ENCODE data around the gene KCNMA1.

The KCNMA1 gene

DNA sequence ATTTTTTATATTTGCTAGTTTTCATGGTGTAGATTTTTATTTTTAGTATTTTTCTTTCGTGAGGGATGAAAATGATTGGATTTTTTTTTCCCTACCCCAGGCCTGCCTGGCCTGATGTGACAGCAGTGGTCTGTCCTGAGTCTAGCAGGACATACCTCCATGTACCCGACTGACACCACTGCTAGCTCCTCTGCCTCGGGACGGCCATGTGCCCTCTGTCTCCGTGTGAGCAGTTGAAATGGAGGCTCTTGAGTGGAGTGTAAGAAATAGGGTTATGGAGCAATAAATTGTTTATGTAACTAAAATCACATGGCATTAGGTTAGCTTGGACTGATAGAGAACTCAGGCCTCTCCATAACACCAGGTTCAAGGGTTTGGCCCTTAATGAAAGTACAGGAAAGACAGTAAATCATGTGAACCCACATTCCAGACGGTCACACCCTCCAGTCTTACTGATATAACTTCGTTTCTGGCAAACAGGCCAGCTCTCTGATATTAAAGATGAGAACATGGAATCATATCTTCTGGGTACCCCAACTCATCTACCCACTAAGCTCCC is 734.1 kb downstream of the KCNMA1 start:
- Mint-ChIP-seq H3K4me1 (ENCODE audit: low read depth) (no peaks in the 10 kb centered on the region), H3K4me3 (no peak overlapping the region), H3K36me3 (ENCODE audit: low read depth) (no peaks in the 10 kb centered on the region), H3K9me3 (no peaks in the 10 kb centered on the region), H3K27me3 (no peaks in the 10 kb centered on the region), H3K27ac (no peak overlapping the region)

DNA sequence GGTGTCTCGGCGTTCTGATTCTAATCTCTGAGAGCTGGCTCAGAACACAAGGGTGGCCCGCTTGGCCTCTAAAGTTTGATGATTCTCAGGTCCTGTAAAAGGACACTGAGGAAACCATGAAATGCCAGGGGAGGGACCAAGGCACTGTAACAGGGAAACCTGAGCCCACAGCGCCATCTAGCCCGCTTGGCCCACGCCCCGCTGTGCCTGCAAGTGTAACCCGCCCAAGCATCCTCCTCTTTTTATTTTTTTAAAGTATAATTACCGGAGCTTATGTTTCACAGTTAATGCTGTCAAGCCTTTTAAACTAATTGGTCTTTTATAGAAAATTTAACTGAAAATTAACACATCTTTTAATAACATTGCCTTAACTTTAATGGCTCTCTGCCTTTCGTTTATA is 734.7 kb downstream of the KCNMA1 start:
- H3K9me3 Mint-ChIP-seq, result no peaks in the 10 kb centered on the region
- H3K4me1 Mint-ChIP-seq (ENCODE audit: low read depth), result no peaks in the 10 kb centered on the region
- no peaks in the 10 kb centered on the region for H3K27me3 Mint-ChIP-seq
- H3K36me3 Mint-ChIP-seq (ENCODE audit: low read depth), result no peaks in the 10 kb centered on the region
- no peak overlapping the region for H3K4me3 Mint-ChIP-seq
- H3K27ac Mint-ChIP-seq, result no peak overlapping the region

- no peaks in the 10 kb centered on the region for H3K4me1 Mint-ChIP-seq (ENCODE audit: low read depth)
- H3K36me3 Mint-ChIP-seq (ENCODE audit: low read depth), result no peaks in the 10 kb centered on the region
- H3K9me3 Mint-ChIP-seq, result no peaks in the 10 kb centered on the region
Observed at GRCh38 chr10:76901701-76902100, 735.9 kb downstream of the KCNMA1 start.

DNA sequence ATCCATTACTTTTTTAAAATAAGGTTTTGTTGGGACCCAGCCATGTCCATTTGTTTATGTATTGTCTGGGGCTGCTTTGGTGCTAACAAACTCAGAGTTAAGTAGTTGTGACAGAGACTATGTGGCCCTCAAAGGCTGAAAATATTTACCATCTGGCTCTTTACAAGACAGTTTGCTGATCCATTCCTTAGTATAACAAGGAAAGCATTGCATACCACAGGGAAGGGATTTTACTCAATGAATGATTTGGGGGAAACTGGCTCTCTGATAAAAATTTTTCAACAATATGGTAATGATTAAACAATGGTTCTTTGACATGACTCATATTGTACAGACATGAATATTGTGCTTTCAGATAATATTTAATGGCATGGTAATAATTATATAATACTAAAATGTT is 738.1 kb downstream of the KCNMA1 start:
- H3K27ac Mint-ChIP-seq, result no peak overlapping the region
- H3K4me3 Mint-ChIP-seq, result no peak overlapping the region
- no peaks in the 10 kb centered on the region for H3K4me1 Mint-ChIP-seq (ENCODE audit: low read depth)
- no peaks in the 10 kb centered on the region for H3K36me3 Mint-ChIP-seq (ENCODE audit: low read depth)
- peaks cover 8% of the 10 kb centered on the region for H3K9me3 Mint-ChIP-seq
- peaks cover 7% of the 10 kb centered on the region for H3K27me3 Mint-ChIP-seq

More at GRCh38 chr10:76901701-76902100, 735.9 kb downstream of the KCNMA1 start:
- Mint-ChIP-seq H3K4me3 (no peak overlapping the region), H3K27me3 (no peaks in the 10 kb centered on the region), H3K27ac (no peak overlapping the region)

DNA sequence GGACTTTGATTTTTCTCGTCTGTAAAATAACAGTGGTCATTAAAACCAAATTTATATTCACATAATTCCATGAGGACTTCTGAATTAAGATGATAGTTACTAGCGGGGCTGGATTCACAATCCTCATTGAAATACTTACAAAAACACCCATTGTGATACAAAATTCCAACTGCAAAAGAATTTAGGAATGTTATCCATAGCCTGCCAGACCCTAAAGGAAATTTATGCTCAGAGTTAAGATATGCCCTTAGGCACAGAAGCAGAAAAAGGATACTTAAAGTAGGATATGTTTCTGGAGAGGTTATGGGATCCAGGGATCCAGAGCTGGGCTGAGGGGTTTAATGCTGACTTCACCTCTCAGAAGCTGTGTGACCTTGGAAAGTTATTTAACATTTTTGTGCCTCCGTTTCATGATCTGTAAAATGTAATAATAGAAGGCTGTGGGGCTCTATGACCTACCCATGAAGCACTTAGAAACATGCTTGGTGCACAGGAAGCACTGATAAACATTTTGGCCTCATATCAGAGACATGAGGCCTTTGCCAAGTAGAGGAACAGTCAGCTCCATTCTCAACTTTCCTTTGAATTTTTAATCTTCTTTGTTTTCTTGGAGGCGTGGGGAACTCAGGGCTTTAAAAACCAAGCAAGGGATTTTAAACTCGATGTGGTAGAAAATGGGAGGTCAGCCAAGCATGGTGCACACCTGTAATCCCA is 744.7 kb downstream of the KCNMA1 start:
- no peaks in the 10 kb centered on the region for H3K4me1 Mint-ChIP-seq (ENCODE audit: low read depth)
- no peak overlapping the region for H3K27ac Mint-ChIP-seq
- H3K4me3 Mint-ChIP-seq, result no peak overlapping the region
- peaks cover 8% of the 10 kb centered on the region for H3K9me3 Mint-ChIP-seq
- H3K27me3 Mint-ChIP-seq, result peaks cover 7% of the 10 kb centered on the region
- H3K36me3 Mint-ChIP-seq (ENCODE audit: low read depth), result no peaks in the 10 kb centered on the region

- Mint-ChIP-seq H3K4me1 (ENCODE audit: low read depth) (peaks cover 9% of the 10 kb centered on the region), H3K27ac (no peak overlapping the region), H3K9me3 (no peaks in the 10 kb centered on the region), H3K36me3 (ENCODE audit: low read depth) (no peaks in the 10 kb centered on the region), H3K27me3 (peaks cover 2% of the 10 kb centered on the region), H3K4me3 (no peak overlapping the region)
Observed at GRCh38 chr10:76887223-76888010, 750.2 kb downstream of the KCNMA1 start.

- Mint-ChIP-seq H3K36me3 (ENCODE audit: low read depth) (no peaks in the 10 kb centered on the region), H3K4me3 (no peak overlapping the region), H3K4me1 (ENCODE audit: low read depth) (peaks cover 19% of the 10 kb centered on the region)
Observed at GRCh38 chr10:76885816-76886215, 751.8 kb downstream of the KCNMA1 start.

DNA sequence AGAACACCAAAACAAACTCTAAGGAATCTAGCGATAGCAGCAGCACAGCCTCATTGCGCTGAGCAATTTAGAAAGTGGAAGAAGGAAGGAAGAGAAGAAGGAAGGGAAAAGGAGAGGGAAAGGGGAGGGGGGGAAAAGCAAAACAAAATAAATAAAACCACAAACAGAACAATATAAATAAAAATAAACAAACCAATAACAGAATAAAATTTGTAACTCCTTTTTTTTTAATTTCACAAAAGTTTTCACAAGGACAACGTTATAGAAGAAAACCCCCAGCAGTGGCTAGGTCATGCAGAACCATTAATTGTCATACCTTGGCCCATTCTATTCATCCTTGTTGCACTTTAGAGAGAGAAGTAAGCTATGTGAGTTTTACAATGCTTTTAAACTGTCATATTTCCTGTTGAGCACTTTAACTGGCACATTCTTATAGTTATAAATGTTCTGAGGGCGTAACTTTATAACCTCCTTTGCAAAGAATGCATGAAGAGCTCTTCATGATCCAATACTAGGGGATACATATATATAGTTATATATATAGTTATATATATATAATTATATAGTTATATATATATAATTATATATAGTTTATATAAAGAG is 752.8 kb downstream of the KCNMA1 start:
- H3K9me3 Mint-ChIP-seq, result no peaks in the 10 kb centered on the region
- peaks cover 4% of the 10 kb centered on the region for H3K27me3 Mint-ChIP-seq
- peaks cover 19% of the 10 kb centered on the region for H3K4me1 Mint-ChIP-seq (ENCODE audit: low read depth)
- no peak overlapping the region for H3K27ac Mint-ChIP-seq
- no peak overlapping the region for H3K4me3 Mint-ChIP-seq
- H3K36me3 Mint-ChIP-seq (ENCODE audit: low read depth), result no peaks in the 10 kb centered on the region

More at GRCh38 chr10:76885816-76886215, 751.8 kb downstream of the KCNMA1 start:
- Mint-ChIP-seq H3K9me3 (no peaks in the 10 kb centered on the region), H3K27ac (no peak overlapping the region), H3K27me3 (peaks cover 4% of the 10 kb centered on the region)

- H3K27me3 Mint-ChIP-seq, result peaks cover 4% of the 10 kb centered on the region
- H3K9me3 Mint-ChIP-seq, result no peaks in the 10 kb centered on the region
- H3K36me3 Mint-ChIP-seq (ENCODE audit: low read depth), result no peaks in the 10 kb centered on the region
- no peak overlapping the region for H3K27ac Mint-ChIP-seq
- no peak overlapping the region for H3K4me3 Mint-ChIP-seq
- H3K4me1 Mint-ChIP-seq (ENCODE audit: low read depth), result peaks cover 19% of the 10 kb centered on the region
Observed at GRCh38 chr10:76883596-76883995, 754.0 kb downstream of the KCNMA1 start.

DNA sequence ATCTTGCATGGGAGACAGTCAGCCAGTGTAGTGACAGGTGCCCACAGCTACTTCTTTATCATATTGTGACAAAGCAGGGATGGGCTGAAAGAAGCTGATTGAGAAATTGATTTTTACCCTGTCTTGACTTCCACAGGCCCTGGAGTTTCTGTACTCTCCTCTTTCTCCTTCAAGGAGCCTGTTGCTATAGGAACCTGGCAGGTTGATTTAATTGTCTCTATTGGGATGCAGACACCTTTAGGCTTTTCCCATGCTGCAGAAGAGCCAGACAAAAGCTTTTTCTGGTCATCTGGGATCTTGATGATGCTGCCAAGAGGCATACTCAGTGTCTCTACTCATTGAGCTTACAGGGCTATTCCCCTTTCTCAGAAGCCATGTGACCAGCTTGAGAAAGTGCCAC is 754.8 kb downstream of the KCNMA1 start:
- Mint-ChIP-seq H3K27me3 (peaks cover 4% of the 10 kb centered on the region), H3K36me3 (ENCODE audit: low read depth) (no peaks in the 10 kb centered on the region), H3K27ac (no peak overlapping the region), H3K4me1 (ENCODE audit: low read depth) (peaks cover 19% of the 10 kb centered on the region), H3K9me3 (no peaks in the 10 kb centered on the region), H3K4me3 (no peak overlapping the region)

DNA sequence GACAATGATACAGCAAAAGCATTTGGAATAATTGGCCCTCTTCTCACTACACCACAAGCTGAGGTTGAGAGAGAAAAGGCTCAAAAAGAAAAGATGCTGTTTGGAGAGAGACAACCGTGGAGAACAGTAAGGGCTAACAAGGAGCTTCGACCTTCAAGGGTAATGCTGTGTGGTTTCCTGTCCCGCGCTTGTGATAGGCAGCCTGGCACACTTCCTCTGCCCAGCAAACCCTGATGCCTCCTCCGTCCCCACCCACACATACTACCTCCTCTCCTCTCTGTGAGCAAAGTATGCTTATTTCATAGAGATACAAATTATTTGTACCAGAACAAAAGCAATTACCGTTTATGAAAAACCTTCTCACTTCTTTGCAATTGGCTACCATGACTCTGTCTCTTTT is 755.4 kb downstream of the KCNMA1 start:
- Mint-ChIP-seq H3K36me3 (ENCODE audit: low read depth) (no peaks in the 10 kb centered on the region), H3K27ac (no peak overlapping the region), H3K9me3 (no peaks in the 10 kb centered on the region), H3K27me3 (peaks cover 4% of the 10 kb centered on the region), H3K4me1 (ENCODE audit: low read depth) (peaks cover 19% of the 10 kb centered on the region), H3K4me3 (no peak overlapping the region)

DNA sequence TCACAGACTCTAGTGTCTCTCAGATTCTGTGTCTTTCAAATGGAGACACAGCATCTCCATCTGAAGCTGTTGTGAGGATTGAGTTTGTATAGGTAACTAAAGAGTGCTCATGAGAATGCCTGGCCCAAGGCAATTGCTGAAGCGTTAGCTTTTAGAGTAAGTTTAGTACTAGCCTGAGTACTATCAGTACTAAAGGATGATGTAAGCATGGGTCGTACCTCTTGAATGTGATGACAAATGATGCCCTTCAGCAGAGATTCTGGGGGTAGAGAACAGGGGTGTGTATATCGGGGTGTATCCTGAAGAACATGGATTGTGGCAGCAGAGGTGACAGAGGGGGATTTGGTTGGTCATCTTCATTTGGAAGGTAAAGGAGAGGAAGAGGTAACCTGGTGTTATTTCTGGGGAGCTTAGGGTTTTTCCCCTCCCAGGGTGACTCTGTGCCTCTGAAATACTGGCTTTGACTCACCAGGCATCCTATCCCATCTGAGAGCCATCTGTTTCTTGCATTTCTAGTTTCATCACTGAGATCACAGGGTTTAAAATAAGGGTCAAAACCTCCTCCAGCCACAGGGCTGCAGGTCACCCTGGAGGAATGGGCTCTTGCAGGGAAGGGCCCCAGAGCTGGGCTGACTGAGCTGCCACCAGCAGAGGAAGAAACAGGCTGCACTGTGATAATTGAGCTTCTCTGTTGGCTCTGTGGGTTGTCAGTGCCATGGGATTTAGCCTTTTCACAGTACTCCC is 756.0 kb downstream of the KCNMA1 start:
- H3K27me3 Mint-ChIP-seq, result peaks cover 4% of the 10 kb centered on the region
- no peaks in the 10 kb centered on the region for H3K36me3 Mint-ChIP-seq (ENCODE audit: low read depth)
- no peak overlapping the region for H3K4me3 Mint-ChIP-seq
- H3K9me3 Mint-ChIP-seq, result no peaks in the 10 kb centered on the region
- H3K27ac Mint-ChIP-seq, result no peak overlapping the region
- peaks cover 19% of the 10 kb centered on the region for H3K4me1 Mint-ChIP-seq (ENCODE audit: low read depth)

DNA sequence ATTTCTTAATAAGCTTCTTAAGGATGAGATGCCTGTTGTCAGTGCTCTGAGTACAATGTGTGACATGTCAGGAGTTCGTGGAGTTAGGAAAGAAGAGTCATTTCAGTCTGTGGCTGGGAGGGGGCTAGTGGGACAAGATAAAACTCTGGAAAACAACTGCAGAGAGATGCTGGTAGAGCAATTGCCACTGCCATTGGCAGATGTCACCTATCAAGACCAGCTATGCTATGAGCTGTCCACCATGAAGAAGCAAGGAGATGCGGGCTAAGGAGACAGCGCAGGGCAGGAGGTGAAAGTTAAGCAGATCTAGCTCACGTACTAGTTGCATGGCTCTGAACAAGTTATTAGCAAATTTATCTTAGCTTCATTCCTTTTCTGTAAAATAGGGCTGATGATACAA is 756.7 kb downstream of the KCNMA1 start:
- Mint-ChIP-seq H3K27me3 (peaks cover 4% of the 10 kb centered on the region), H3K36me3 (ENCODE audit: low read depth) (no peaks in the 10 kb centered on the region), H3K27ac (no peak overlapping the region), H3K4me3 (no peak overlapping the region), H3K4me1 (ENCODE audit: low read depth) (peaks cover 19% of the 10 kb centered on the region), H3K9me3 (no peaks in the 10 kb centered on the region)

GRCh38 chr10:76879116-76879913 is 758.3 kb downstream of the KCNMA1 start:
- Mint-ChIP-seq H3K27me3 (peaks cover 4% of the 10 kb centered on the region), H3K27ac (no peak overlapping the region), H3K36me3 (ENCODE audit: low read depth) (no peaks in the 10 kb centered on the region), H3K4me3 (no peak overlapping the region), H3K9me3 (no peaks in the 10 kb centered on the region), H3K4me1 (ENCODE audit: low read depth) (peaks cover 19% of the 10 kb centered on the region)
